Activated CD4-positive, alpha-beta T cell treated with anti-CD3 and anti-CD28 coated beads, Interleukin-2, amount 10 ng/mL, durations not matched to agents 24 days and 14 days (primary cell): ENCODE data around the gene CALU. TPM values are rescaled to one million over a fixed set of nuclear protein-coding genes. Genes with fewer than 3 reads are reported as not detected.

ENCODE experiments used
- DNase-seq: peaks from one replicate; pipeline ENCODE4 v3.0.0; 2022
- H3K27ac Mint-ChIP-seq: one replicate; pipeline ENCODE4 v1.8.0; 2022; ENCODE audit warnings: mild to moderate bottlenecking, mixed read lengths
- H3K27me3 Mint-ChIP-seq: one replicate; pipeline ENCODE4 v1.8.0; 2022; ENCODE audit warnings: mixed read lengths
- H3K36me3 Mint-ChIP-seq: one replicate; pipeline ENCODE4 v1.8.0; 2022; ENCODE audit warnings: low read depth, mild to moderate bottlenecking, mixed read lengths
- H3K4me1 Mint-ChIP-seq: one replicate; pipeline ENCODE4 v1.8.0; 2021; ENCODE audit warnings: mixed read lengths
- H3K4me3 Mint-ChIP-seq: one replicate; pipeline ENCODE4 v1.8.0; 2022; ENCODE audit warnings: mild to moderate bottlenecking, moderate library complexity, mixed read lengths
- H3K9me3 Mint-ChIP-seq: one replicate; pipeline ENCODE4 v1.8.0; 2021; ENCODE audit warnings: mixed read lengths
- intact Hi-C: fragments of 100-400 bp; cut with micrococcal nuclease; formaldehyde crosslinking; loops from one replicate; pipeline ENCODE4 v1.15.1; 2023
- total RNA-seq: library from RNA; stranded (reverse); gene quantifications from 2 replicates; pipeline ENCODE4 v1.2.3, GENCODE V29; 2022

CALU gene
- total RNA-seq = 56.2 and 57.2 TPM in 2 replicates

- Mint-ChIP-seq H3K36me3 (peaks cover 3% of the 10 kb centered on the region), H3K4me1 (peaks cover 28% of the 10 kb centered on the region), H3K9me3 (no peaks in the 10 kb centered on the region), H3K4me3 (peak within 1 kb of the TSS; percentile 99), H3K27ac (peak within 1 kb of the TSS; percentile 93), H3K27me3 (no peaks in the 10 kb centered on the region)
- peak; percentile 99 for DNase-seq
- intact Hi-C loops = loop anchor here (1.0 to 5.0 kb wide), 3 partner anchors 52 to 332 kb away; partner anchors contain the start of genes ATP6V1F, CCDC136 and IMPDH1
Observed at GRCh38 chr7:128739048-128739962, at the start of gene CALU. TSS of gene CALU (plus strand) at chr7:128739359. CDS start at chr7:128748584, 9,225 bp downstream.

DNA sequence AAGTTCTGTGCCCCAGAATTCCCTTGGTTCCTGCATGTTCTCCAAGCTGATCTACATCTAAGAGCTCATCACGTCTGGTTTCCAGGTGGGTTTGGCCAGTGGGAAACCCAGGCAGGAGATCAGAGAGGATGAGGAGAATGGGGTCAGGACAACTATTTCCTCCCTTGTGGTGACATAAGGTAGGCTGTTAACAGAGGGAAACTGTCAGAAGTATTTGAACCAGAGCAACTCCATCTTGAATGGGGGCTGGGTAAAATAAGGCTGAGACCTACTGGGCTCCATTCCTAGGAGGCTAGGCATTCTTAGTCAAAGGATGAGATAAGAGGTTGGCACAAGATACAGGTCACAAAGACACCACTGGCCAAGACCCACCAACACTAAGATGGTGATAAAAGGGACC, 47.9 kb upstream of the CALU start:
- DNase-seq = no peak
- Mint-ChIP-seq H3K27ac (no peak overlapping the region), H3K27me3 (peaks cover 10% of the 10 kb centered on the region), H3K9me3 (no peaks in the 10 kb centered on the region), H3K36me3 (no peaks in the 10 kb centered on the region), H3K4me3 (no peak overlapping the region), H3K4me1 (no peaks in the 10 kb centered on the region)
- intact Hi-C loops = no loop called here

GRCh38 chr7:128692623-128693270, 46.4 kb upstream of the CALU start:
- peaks cover 4% of the 10 kb centered on the region for H3K4me1 Mint-ChIP-seq
- H3K27ac Mint-ChIP-seq = no peak overlapping the region
- intact Hi-C loops = no loop called here
- H3K9me3 Mint-ChIP-seq = no peaks in the 10 kb centered on the region
- peaks cover 25% of the 10 kb centered on the region for H3K27me3 Mint-ChIP-seq
- no peaks in the 10 kb centered on the region for H3K36me3 Mint-ChIP-seq
- DNase-seq = no peak
- no peak overlapping the region for H3K4me3 Mint-ChIP-seq

DNA sequence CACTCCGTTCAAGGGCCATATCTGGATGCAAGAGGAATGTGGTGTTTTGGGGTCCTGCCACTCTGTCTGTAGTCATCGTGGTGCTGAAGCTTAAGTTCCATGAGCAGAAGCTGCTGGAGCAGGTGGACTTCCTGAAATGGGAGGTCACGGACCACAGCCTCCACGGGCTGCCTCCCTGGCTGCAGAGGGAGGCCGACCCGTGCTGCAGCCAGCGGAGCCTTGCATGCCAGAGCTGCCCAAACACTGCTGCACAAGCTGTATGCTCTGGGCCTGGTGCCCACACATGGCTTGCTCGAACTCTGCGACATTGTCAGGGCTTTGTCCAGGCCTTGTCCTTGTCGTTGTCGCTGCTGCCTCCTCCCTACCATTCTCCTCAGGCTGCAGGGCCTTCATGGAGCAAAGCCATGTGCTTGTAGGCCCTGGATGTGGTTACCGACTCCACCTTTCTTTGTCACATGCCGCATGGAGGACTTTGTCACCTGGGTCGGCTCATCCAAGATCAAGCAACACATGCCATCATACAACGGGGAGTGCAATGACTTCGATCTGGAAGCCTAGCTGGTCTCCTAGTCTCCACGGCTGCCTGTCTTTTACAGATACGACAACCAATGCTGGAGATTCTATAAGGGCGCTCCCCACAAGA, 45.7 kb upstream of the CALU start:
- Mint-ChIP-seq H3K27me3 (peaks cover 33% of the 10 kb centered on the region), H3K4me1 (peaks cover 5% of the 10 kb centered on the region), H3K36me3 (no peaks in the 10 kb centered on the region), H3K9me3 (no peaks in the 10 kb centered on the region), H3K27ac (no peak overlapping the region), H3K4me3 (no peak overlapping the region)
- DNase-seq = no peak
- intact Hi-C loops = no loop called here

DNA sequence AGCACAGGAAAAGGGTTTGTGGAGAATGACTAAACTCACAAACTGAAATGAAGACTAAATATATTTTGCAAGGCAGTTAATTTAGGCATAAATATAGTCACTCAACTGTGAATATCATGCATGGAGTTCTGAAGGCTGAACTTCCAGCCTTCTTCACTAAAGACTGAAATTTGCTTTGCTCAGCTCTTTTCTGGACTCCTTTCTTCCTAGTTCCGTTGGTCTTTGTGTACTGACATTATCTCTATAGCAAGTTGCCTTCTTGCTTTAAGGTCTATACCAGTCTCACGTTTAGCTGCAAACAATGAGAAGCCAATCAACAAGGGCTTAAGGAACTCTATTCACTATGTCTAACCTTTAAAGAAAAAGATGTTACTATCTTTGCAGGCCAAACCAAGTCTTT, 44.4 kb upstream of the CALU start:
- H3K27me3 Mint-ChIP-seq = peaks cover 40% of the 10 kb centered on the region
- intact Hi-C loops = no loop called here

GRCh38 chr7:128697302-128697905, 41.8 kb upstream of the CALU start:
- no peaks in the 10 kb centered on the region for H3K9me3 Mint-ChIP-seq
- peak; percentile 88 for DNase-seq
- H3K4me1 Mint-ChIP-seq = peaks cover 7% of the 10 kb centered on the region
- peaks cover 54% of the 10 kb centered on the region for H3K27me3 Mint-ChIP-seq
- H3K4me3 Mint-ChIP-seq = peak overlapping the region; percentile 79
- no peak overlapping the region for H3K27ac Mint-ChIP-seq
- intact Hi-C loops = no loop called here
- H3K36me3 Mint-ChIP-seq = no peaks in the 10 kb centered on the region

More for the DNA sequence above, 44.4 kb upstream of the CALU start:
- no peak for DNase-seq
- Mint-ChIP-seq H3K9me3 (no peaks in the 10 kb centered on the region), H3K4me1 (peaks cover 5% of the 10 kb centered on the region), H3K4me3 (no peak overlapping the region), H3K36me3 (no peaks in the 10 kb centered on the region), H3K27ac (no peak overlapping the region)

- H3K9me3 Mint-ChIP-seq = no peaks in the 10 kb centered on the region
- H3K4me1 Mint-ChIP-seq = peaks cover 8% of the 10 kb centered on the region
- intact Hi-C loops = no loop called here
- no peak for DNase-seq
- peaks cover 63% of the 10 kb centered on the region for H3K27me3 Mint-ChIP-seq
- H3K36me3 Mint-ChIP-seq = no peaks in the 10 kb centered on the region
- H3K4me3 Mint-ChIP-seq = no peak overlapping the region
- no peak overlapping the region for H3K27ac Mint-ChIP-seq
Observed at GRCh38 chr7:128699196-128699712, 39.9 kb upstream of the CALU start.

DNA sequence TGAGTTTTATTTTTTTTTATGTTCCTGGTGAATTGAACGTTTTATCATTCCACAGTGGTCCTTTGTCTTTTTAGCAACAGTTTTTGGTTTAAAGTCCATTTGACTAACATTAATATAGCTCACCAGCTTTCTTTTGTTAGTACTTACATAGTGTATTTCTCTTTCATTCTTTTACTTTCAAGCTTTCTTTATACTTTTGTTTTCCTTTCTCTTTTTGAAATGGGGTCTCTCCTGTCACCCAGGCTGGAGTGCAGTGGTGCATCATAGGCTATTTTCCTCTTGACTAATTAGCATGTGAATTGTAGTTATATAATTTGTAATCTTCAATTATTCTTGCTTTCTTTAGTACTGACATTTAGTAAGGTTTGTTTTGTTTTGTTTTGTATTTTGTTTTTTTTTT, 39.3 kb upstream of the CALU start:
- Mint-ChIP-seq H3K4me1 (peaks cover 8% of the 10 kb centered on the region), H3K27ac (no peak overlapping the region), H3K36me3 (no peaks in the 10 kb centered on the region), H3K9me3 (no peaks in the 10 kb centered on the region), H3K4me3 (no peak overlapping the region), H3K27me3 (peaks cover 62% of the 10 kb centered on the region)
- intact Hi-C loops = no loop called here
- no peak for DNase-seq

GRCh38 chr7:128701062-128701785, 37.9 kb upstream of the CALU start:
- intact Hi-C loops = no loop called here
- Mint-ChIP-seq H3K27ac (no peak overlapping the region), H3K4me3 (no peak overlapping the region), H3K36me3 (no peaks in the 10 kb centered on the region), H3K9me3 (no peaks in the 10 kb centered on the region), H3K27me3 (peaks cover 57% of the 10 kb centered on the region), H3K4me1 (peaks cover 8% of the 10 kb centered on the region)
- no peak for DNase-seq

DNA sequence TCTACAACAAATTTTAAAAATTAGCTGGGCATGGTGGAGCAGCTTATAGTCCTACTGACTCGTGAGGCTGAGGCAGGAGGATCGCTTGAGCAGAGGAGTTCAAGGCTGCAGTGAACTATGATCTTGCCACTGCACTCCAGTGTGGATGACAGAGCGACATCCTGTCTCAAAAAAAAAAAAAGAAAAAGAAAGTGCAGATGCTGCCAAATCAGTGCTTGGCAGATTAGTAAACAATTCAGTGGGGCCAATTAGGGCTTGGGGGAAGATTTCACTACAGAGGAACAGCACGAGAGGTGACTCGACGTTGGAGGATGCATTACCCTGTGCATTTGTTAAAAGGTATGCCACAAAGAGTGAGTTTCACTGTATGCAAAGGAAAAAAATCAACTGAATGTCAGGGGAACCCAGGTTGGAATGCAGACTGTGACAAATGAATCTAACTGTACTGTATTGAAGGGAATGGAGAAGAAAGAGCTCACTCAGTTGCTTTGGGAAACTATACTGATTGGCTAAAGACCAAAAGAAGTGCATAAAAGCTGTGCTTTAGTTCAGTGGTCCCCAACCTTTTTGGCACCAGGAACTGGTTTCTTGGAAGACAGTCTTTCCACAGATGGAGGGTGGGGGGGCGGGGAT, 35.4 kb upstream of the CALU start:
- Mint-ChIP-seq H3K4me1 (peaks cover 4% of the 10 kb centered on the region), H3K27me3 (peaks cover 34% of the 10 kb centered on the region), H3K4me3 (no peak overlapping the region), H3K27ac (no peak overlapping the region), H3K9me3 (no peaks in the 10 kb centered on the region), H3K36me3 (no peaks in the 10 kb centered on the region)
- no peak for DNase-seq
- intact Hi-C loops = no loop called here

DNA sequence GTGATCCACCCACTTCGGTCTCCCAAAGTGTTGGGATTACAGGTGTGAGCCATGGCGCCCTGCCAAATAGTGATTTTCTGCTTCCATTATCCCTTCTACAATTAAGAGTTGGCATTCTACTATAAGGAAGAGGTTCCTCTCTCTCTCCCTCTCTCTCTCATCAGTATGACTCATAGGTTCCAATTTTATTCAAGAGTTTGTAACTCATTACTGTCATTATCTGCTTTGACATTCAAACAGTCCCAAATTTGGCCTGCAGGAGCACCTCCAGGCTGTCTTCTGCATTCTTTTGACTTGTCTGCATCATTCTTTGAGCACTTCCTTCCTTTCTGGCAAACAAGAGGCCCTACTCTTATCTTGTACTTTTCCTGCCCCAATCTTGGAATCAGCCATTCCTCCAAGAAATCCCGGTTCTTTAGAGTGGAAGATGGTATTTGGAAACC, 33.2 kb upstream of the CALU start:
- peaks cover 26% of the 10 kb centered on the region for H3K27me3 Mint-ChIP-seq
- H3K4me1 Mint-ChIP-seq = peaks cover 4% of the 10 kb centered on the region
- H3K9me3 Mint-ChIP-seq = no peaks in the 10 kb centered on the region
- DNase-seq = no peak
- intact Hi-C loops = no loop called here
- no peak overlapping the region for H3K27ac Mint-ChIP-seq
- no peaks in the 10 kb centered on the region for H3K36me3 Mint-ChIP-seq
- H3K4me3 Mint-ChIP-seq = no peak overlapping the region

DNA sequence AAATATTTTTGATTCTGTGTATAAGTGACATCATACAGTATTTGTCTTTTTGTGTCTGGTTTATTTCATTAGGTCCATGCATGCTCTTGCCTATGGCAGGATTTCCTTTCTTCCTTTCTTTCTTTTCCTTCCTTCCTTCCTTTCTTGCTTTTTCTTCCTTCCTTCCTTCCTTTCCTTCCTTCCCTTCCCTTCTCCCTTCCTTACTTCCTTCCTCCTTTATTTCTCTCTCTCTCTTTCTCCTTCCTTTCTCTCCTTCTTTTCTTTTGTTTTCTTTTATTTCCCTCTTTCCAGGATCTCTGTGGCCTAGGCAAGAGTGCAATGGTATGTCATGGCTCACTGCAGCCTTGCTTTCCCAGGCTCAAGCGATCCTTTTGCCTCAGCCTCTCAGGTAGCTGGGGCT, 31.4 kb upstream of the CALU start:
- Mint-ChIP-seq H3K4me1 (peaks cover 2% of the 10 kb centered on the region), H3K9me3 (no peaks in the 10 kb centered on the region), H3K27me3 (peaks cover 14% of the 10 kb centered on the region), H3K36me3 (no peaks in the 10 kb centered on the region), H3K4me3 (no peak overlapping the region), H3K27ac (no peak overlapping the region)
- intact Hi-C loops = no loop called here
- DNase-seq = no peak

GRCh38 chr7:128708235-128708634, 30.9 kb upstream of the CALU start:
- no peak overlapping the region for H3K4me3 Mint-ChIP-seq

More at GRCh38 chr7:128708235-128708634, 30.9 kb upstream of the CALU start:
- H3K36me3 Mint-ChIP-seq = no peaks in the 10 kb centered on the region
- H3K9me3 Mint-ChIP-seq = no peaks in the 10 kb centered on the region
- peaks cover 2% of the 10 kb centered on the region for H3K4me1 Mint-ChIP-seq
- intact Hi-C loops = no loop called here
- DNase-seq = no peak
- H3K27ac Mint-ChIP-seq = no peak overlapping the region
- H3K27me3 Mint-ChIP-seq = peaks cover 12% of the 10 kb centered on the region
